Measurements from ENCODE around the gene ITGA1. TPM values are rescaled to one million over a fixed set of nuclear protein-coding genes. Genes with fewer than 3 reads are reported as not detected.

Gene ITGA1
- total RNA-seq, 2 donors from 2014 or later = 4.7 to 5.6 TPM

GRCh38 chr5:52987711-52988331, 200.1 kb downstream of the ITGA1 start:
- peaks cover 62% of the 10 kb centered on the region for H3K27me3 Mint-ChIP-seq (ENCODE audit: low read depth)
- no peaks in the 10 kb centered on the region for H3K9me3 Mint-ChIP-seq
- H3K27ac Mint-ChIP-seq = no peak overlapping the region
- DNase-seq (peak in 1 of 2 donors; percentile 17), ATAC-seq (replicated peaks in 1 of 2) (peak; percentile 50 to 55)
- H3K4me1 Mint-ChIP-seq (ENCODE audit: low read depth) = peaks cover 21% of the 10 kb centered on the region
- no peaks in the 10 kb centered on the region for H3K36me3 Mint-ChIP-seq (ENCODE audit: insufficient read depth in 2 of 2)
- H3K4me3 Mint-ChIP-seq = peak overlapping the region; percentile 13 to 78

DNA sequence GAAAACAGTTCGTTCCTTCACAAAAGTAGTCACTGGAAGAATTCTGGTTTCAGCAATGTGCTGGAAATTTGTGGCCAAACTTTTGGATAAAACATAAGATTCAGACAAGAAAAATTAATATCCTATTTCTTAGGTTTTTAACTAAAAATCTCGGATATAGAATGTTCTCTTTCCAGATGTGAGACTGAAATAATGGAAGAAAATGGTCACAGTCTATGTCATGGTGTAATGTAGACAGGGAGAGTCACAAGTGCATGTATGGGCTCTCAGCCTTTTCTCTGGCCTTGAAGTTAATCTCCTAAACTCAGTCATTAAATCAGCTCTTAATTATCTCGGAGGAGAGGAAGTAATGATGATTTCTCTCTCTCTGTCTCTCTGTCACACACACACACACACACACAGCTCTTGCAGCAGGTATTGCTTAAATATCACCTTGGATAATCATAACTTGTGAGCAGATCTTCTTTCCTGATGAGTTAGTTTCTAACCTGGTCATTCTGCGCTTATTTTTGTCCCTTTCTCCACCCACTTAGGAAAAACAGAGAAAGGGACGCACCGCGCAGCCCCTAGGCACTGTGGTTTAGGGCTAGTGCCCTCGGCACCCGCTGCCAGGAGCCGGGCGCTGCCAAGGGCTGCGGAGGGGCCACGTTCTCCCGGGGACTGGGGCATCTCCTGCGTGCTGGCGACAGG, 200.8 kb downstream of the ITGA1 start:
- H3K27me3 Mint-ChIP-seq (ENCODE audit: low read depth) = peaks cover 61% of the 10 kb centered on the region
- no peak overlapping the region for H3K27ac Mint-ChIP-seq
- peak in 1 of 2 donors; percentile 30 for ATAC-seq (replicated peaks in 1 of 2)

GRCh38 chr5:52989025-52989780, 201.5 kb downstream of the ITGA1 start, which contains the start of gene ITGA2:
Gene ITGA2 (plus strand): TSS chr5:52989352. CDS start chr5:52989469, 117 bp downstream.
- Mint-ChIP-seq H3K36me3 (ENCODE audit: insufficient read depth in 2 of 2) (no peaks in the 10 kb centered on the region), H3K9me3 (no peaks in the 10 kb centered on the region), H3K27ac (no peak within 1 kb of the TSS), H3K27me3 (ENCODE audit: low read depth) (peaks cover 57% of the 10 kb centered on the region), H3K4me1 (ENCODE audit: low read depth) (peaks cover 16% of the 10 kb centered on the region), H3K4me3 (peak within 1 kb of the TSS; percentile 76 to 78)
- ATAC-seq (replicated peaks in 1 of 2) (peak; percentile 70 to 71), DNase-seq (peak; percentile 26 to 44)

More for the DNA sequence above, 200.8 kb downstream of the ITGA1 start:
- no peaks in the 10 kb centered on the region for H3K36me3 Mint-ChIP-seq (ENCODE audit: insufficient read depth in 2 of 2)
- H3K4me3 Mint-ChIP-seq = peak overlapping the region; percentile 74 to 78
- no peaks in the 10 kb centered on the region for H3K9me3 Mint-ChIP-seq
- no peak for DNase-seq
- peaks cover 20% of the 10 kb centered on the region for H3K4me1 Mint-ChIP-seq (ENCODE audit: low read depth)

- H3K9me3 Mint-ChIP-seq = no peaks in the 10 kb centered on the region
- H3K4me3 Mint-ChIP-seq = peak overlapping the region; percentile 76 to 77
- DNase-seq (peak; percentile 29 to 41), ATAC-seq (replicated peaks in 1 of 2) (peak; percentile 46 to 51)
- peaks cover 16% of the 10 kb centered on the region for H3K4me1 Mint-ChIP-seq (ENCODE audit: low read depth)
- H3K27ac Mint-ChIP-seq = no peak overlapping the region
- H3K27me3 Mint-ChIP-seq (ENCODE audit: low read depth) = peaks cover 49% of the 10 kb centered on the region
- H3K36me3 Mint-ChIP-seq (ENCODE audit: insufficient read depth in 2 of 2) = no peaks in the 10 kb centered on the region
Observed at GRCh38 chr5:52989781-52990527, 202.2 kb downstream of the ITGA1 start.

GRCh38 chr5:52990528-52990925, 202.8 kb downstream of the ITGA1 start:
- H3K27me3 Mint-ChIP-seq (ENCODE audit: low read depth) = peaks cover 45% of the 10 kb centered on the region
- H3K4me1 Mint-ChIP-seq (ENCODE audit: low read depth) = peaks cover 16% of the 10 kb centered on the region
- no peaks in the 10 kb centered on the region for H3K9me3 Mint-ChIP-seq
- H3K4me3 Mint-ChIP-seq = no peak overlapping the region
- ATAC-seq (replicated peaks in 1 of 2) (no peak), DNase-seq (no peak)
- no peaks in the 10 kb centered on the region for H3K36me3 Mint-ChIP-seq (ENCODE audit: insufficient read depth in 2 of 2)
- H3K27ac Mint-ChIP-seq = no peak overlapping the region

GRCh38 chr5:52993367-52993766, 205.7 kb downstream of the ITGA1 start:
- Mint-ChIP-seq H3K9me3 (no peaks in the 10 kb centered on the region), H3K4me3 (no peak overlapping the region), H3K27ac (no peak overlapping the region), H3K36me3 (ENCODE audit: insufficient read depth in 2 of 2) (no peaks in the 10 kb centered on the region), H3K27me3 (ENCODE audit: low read depth) (peaks cover 26% of the 10 kb centered on the region), H3K4me1 (ENCODE audit: low read depth) (peaks cover 4% of the 10 kb centered on the region)
- no peak for ATAC-seq (replicated peaks in 1 of 2)
- no peak for DNase-seq

DNA sequence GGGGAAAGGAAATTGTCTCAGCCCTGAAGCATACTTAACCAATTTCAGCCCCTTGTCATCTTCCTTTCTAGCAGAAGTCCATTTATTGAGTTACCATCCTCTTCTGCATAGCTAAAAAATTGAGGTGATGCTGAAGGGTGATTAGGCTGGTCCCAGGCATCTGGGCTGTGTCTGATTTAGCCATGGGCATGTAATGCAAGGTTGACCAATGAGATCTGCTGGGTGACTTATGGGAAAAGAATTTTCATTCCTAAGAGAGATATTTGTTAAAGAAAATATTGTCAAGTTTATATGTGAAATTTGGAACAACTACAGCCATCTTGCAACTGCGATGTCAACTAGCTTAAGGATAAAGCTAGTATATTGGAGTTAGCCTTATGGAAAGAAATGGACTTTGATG, 206.6 kb downstream of the ITGA1 start:
- Mint-ChIP-seq H3K4me3 (no peak overlapping the region), H3K4me1 (ENCODE audit: low read depth) (no peaks in the 10 kb centered on the region), H3K27me3 (ENCODE audit: low read depth) (peaks cover 26% of the 10 kb centered on the region), H3K9me3 (no peaks in the 10 kb centered on the region), H3K36me3 (ENCODE audit: insufficient read depth in 2 of 2) (no peaks in the 10 kb centered on the region), H3K27ac (no peak overlapping the region)
- ATAC-seq (replicated peaks in 1 of 2) (no peak), DNase-seq (no peak)

- ATAC-seq (replicated peaks in 1 of 2) (peak in 1 of 2 donors; percentile 45), DNase-seq (no peak)
- H3K9me3 Mint-ChIP-seq = no peaks in the 10 kb centered on the region
- H3K4me3 Mint-ChIP-seq = no peak overlapping the region
- no peak overlapping the region for H3K27ac Mint-ChIP-seq
- H3K27me3 Mint-ChIP-seq (ENCODE audit: low read depth) = peaks cover 23% of the 10 kb centered on the region
- H3K4me1 Mint-ChIP-seq (ENCODE audit: low read depth) = no peaks in the 10 kb centered on the region
- H3K36me3 Mint-ChIP-seq (ENCODE audit: insufficient read depth in 2 of 2) = no peaks in the 10 kb centered on the region
Observed at GRCh38 chr5:52995095-52995494, 207.4 kb downstream of the ITGA1 start.

GRCh38 chr5:52995914-52996313, 208.2 kb downstream of the ITGA1 start:
- Mint-ChIP-seq H3K4me1 (ENCODE audit: low read depth) (no peaks in the 10 kb centered on the region), H3K27me3 (ENCODE audit: low read depth) (peaks cover 19% of the 10 kb centered on the region), H3K9me3 (no peaks in the 10 kb centered on the region), H3K4me3 (no peak overlapping the region), H3K36me3 (ENCODE audit: insufficient read depth in 2 of 2) (no peaks in the 10 kb centered on the region), H3K27ac (no peak overlapping the region)
- DNase-seq (no peak), ATAC-seq (replicated peaks in 1 of 2) (no peak)

GRCh38 chr5:52996979-52997378, 209.3 kb downstream of the ITGA1 start:
- no peak for DNase-seq
- Mint-ChIP-seq H3K27ac (no peak overlapping the region), H3K36me3 (ENCODE audit: insufficient read depth in 2 of 2) (no peaks in the 10 kb centered on the region), H3K27me3 (ENCODE audit: low read depth) (peaks cover 17% of the 10 kb centered on the region), H3K4me3 (no peak overlapping the region), H3K4me1 (ENCODE audit: low read depth) (no peaks in the 10 kb centered on the region), H3K9me3 (no peaks in the 10 kb centered on the region)
- ATAC-seq (replicated peaks in 1 of 2) = no peak

GRCh38 chr5:52997424-52997823, 209.7 kb downstream of the ITGA1 start:
- Mint-ChIP-seq H3K4me1 (ENCODE audit: low read depth) (no peaks in the 10 kb centered on the region), H3K4me3 (no peak overlapping the region), H3K27me3 (ENCODE audit: low read depth) (peaks cover 12% of the 10 kb centered on the region), H3K36me3 (ENCODE audit: insufficient read depth in 2 of 2) (no peaks in the 10 kb centered on the region), H3K27ac (no peak overlapping the region), H3K9me3 (no peaks in the 10 kb centered on the region)
- no peak for ATAC-seq (replicated peaks in 1 of 2)
- DNase-seq = no peak

- Mint-ChIP-seq H3K36me3 (ENCODE audit: insufficient read depth in 2 of 2) (peaks cover 0 to 2% of the 10 kb centered on the region in 2 donors), H3K27ac (no peak overlapping the region), H3K4me1 (ENCODE audit: low read depth) (no peaks in the 10 kb centered on the region), H3K9me3 (no peaks in the 10 kb centered on the region), H3K27me3 (ENCODE audit: low read depth) (peaks cover under 1% of the 10 kb centered on the region), H3K4me3 (no peak overlapping the region)
- DNase-seq (no peak), ATAC-seq (replicated peaks in 1 of 2) (no peak)
Observed at GRCh38 chr5:52998552-52999313, 211.0 kb downstream of the ITGA1 start.
